NCI-H1417 (cell line): Measurements from ENCODE around the gene KLRF2.

Source experiments
- DNase-seq, 3 experiments: peaks; one replicate each; lab custom pipeline; 2025; lab: John Stamatoyannopoulos, UW

KLRF2 gene

GRCh38 chr12:9888665-9889273 lies 7.5 kb downstream of the KLRF2 start:
- DNase-seq, result no peak

GRCh38 chr12:9895215-9895971 lies 14.1 kb downstream of the KLRF2 start:
- no peak for DNase-seq

- no peak for DNase-seq
Measured at GRCh38 chr12:9897535-9897934, 16.2 kb downstream of the KLRF2 start.

- no peak for DNase-seq
Measured at GRCh38 chr12:9899209-9899608, 17.9 kb downstream of the KLRF2 start.

- no peak for DNase-seq
Measured at GRCh38 chr12:9900930-9901329, 19.6 kb downstream of the KLRF2 start.

- DNase-seq, result no peak
Measured at GRCh38 chr12:9902539-9903228, 21.4 kb downstream of the KLRF2 start.

- no peak for DNase-seq
Measured at GRCh38 chr12:9906873-9907272, 25.6 kb downstream of the KLRF2 start.

- no peak for DNase-seq
Measured at GRCh38 chr12:9907769-9908168, 26.5 kb downstream of the KLRF2 start.

- DNase-seq, result no peak
Measured at GRCh38 chr12:9908350-9908749, 27.1 kb downstream of the KLRF2 start.

GRCh38 chr12:9909724-9910123 lies 28.4 kb downstream of the KLRF2 start:
- no peak for DNase-seq

- no peak for DNase-seq
Measured at GRCh38 chr12:9910716-9911421, 29.6 kb downstream of the KLRF2 start.

- no peak for DNase-seq
Measured at GRCh38 chr12:9911708-9912107, 30.4 kb downstream of the KLRF2 start.

GRCh38 chr12:9919443-9919842 lies 38.2 kb downstream of the KLRF2 start:
- DNase-seq, result no peak

- no peak for DNase-seq
Measured at GRCh38 chr12:9920451-9920850, 39.2 kb downstream of the KLRF2 start.

GRCh38 chr12:9922429-9922828 lies 41.1 kb downstream of the KLRF2 start:
- DNase-seq, result no peak

GRCh38 chr12:9925705-9926393 lies 44.6 kb downstream of the KLRF2 start:
- peak; percentile 12 to 57 (median 13) for DNase-seq

- no peak for DNase-seq
Measured at GRCh38 chr12:9926876-9927275, 45.6 kb downstream of the KLRF2 start.

- no peak for DNase-seq
Measured at GRCh38 chr12:9928607-9929006, 47.3 kb downstream of the KLRF2 start.

GRCh38 chr12:9931245-9931644 lies 50.0 kb downstream of the KLRF2 start:
- no peak for DNase-seq

- no peak for DNase-seq
Measured at GRCh38 chr12:9932270-9932669, 51.0 kb downstream of the KLRF2 start, which contains the start of gene CLEC2A. TSS of gene CLEC2A (minus strand) at chr12:9932370. CDS start at chr12:9932329, 41 bp downstream.

- DNase-seq, result no peak
Measured at GRCh38 chr12:9933958-9934357, 52.7 kb downstream of the KLRF2 start.

GRCh38 chr12:9935026-9935425 lies 53.7 kb downstream of the KLRF2 start:
- DNase-seq, result no peak
